COLO829 (cell line): ENCODE measurements around the gene TICAM2.
A peak's percentile ranks its signal among the peaks of the same experiment; 100 is the strongest.
"Not testable (repeated sequence)": the region's sequence is repeated elsewhere in the genome, so short reads cannot be mapped to it uniquely, and the experiment has no call there.

Source experiments
- DNase-seq: peaks from one replicate; pipeline ENCODE4 v3.0.0; 2012; ENCODE audit warnings: low spot score

The TICAM2 gene, protein sequence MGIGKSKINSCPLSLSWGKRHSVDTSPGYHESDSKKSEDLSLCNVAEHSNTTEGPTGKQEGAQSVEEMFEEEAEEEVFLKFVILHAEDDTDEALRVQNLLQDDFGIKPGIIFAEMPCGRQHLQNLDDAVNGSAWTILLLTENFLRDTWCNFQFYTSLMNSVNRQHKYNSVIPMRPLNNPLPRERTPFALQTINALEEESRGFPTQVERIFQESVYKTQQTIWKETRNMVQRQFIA

DNA sequence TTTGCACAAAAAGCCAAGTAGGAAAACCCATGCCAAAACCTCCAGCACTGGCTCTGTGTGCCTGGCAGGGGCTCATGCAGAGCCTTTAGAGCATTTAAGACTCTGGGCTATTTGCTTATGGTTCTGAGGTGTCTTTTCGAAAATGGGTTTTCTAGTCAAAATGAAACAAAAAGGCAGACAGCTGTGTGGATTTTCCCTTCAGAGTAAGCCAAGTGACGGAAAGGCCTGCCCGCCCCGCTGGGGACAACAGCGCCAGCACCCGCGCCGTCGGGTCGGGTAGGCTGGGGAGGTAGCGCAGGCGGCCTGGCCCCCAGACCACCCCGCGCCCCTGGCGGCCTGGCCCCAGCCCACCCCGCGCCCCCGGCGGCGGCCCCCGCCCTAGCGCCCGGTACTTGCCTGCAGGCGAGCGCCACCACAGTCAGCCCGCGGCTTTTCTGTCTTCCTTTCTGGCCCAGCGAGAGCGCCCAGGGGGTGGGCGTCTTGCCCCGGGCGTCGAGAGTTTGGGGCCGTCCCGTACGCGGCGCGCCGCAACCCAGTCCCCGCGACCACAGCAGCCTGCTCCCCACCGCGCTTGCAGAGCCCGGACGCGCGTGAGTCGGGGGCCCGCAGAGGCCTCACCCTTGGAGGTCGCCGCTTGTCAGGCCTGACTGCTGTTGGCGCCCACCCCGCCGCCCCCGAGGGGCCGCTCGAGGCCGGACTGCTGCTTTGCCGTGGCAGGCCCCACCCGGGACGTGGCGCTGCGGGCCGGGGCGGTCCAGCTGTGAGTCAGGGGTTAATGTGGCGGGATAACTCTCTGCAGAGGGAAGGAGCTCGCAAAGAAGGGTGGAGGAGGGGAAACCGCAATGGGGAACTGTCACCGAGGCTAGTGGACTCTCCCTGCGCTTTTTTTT is at the start of gene TICAM2:
TSS of gene TICAM2 (minus strand) at position 779 of the 890 bp plus-strand sequence. CDS start 21,223 bp downstream, outside the sequence.
- no peak for DNase-seq

DNA sequence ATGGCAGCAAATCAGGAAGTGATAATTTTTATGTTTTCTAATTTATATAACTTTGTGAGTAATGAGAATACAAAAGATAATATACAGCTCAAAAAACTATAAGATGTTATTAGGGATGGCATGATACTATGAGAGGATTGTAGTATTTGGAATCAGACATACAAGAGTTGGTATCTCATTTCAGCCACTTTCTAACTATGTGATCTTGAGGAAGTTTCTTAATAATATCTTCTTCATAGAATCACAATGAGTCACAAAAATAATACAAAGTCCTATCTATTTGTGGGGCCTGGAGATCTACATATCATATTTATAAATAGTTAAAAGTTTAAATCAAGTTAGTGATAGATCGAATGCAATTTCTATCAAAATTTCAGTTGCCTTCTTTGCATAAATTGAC is 47.3 kb upstream of the TICAM2 start:
- no peak for DNase-seq

DNA sequence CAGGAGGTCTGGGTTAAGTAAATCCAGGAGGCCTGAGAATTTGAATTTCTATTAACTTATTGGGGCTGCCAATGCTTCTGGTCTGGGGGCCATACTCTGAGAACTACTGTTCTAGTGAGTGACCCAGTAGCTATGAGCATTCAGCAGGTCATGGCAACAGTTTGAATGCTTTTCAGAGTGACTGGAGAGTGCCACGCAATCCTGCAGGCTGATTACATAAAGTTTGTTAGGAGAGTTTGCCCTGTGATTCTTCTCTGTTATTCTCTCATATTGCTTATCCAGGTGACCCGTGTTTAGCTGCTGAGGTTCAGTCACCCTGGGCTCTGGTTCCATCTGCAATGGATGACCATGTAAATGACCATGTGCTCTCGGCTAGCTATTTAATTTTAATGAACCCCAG is 45.8 kb upstream of the TICAM2 start:
- DNase-seq, result no peak

DNA sequence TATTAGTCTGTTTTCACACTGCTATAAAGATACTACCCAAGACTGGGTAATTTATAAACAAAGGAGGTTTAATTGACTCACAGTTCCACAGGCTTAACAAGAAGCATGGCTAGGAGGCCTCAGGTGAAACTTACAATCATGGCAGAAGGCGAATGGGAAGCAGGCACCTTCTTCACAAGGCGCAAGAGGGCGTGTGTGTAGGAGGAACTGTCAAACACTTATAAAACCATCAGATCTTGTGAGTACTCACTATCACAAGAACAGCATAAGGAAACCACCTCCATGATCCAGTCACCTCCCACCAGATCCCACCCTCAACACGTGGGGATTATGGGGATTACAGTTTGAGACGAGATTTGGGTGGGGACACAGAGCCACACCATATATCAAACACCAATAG is 43.1 kb upstream of the TICAM2 start:
- not testable (repeated sequence) for DNase-seq

DNA sequence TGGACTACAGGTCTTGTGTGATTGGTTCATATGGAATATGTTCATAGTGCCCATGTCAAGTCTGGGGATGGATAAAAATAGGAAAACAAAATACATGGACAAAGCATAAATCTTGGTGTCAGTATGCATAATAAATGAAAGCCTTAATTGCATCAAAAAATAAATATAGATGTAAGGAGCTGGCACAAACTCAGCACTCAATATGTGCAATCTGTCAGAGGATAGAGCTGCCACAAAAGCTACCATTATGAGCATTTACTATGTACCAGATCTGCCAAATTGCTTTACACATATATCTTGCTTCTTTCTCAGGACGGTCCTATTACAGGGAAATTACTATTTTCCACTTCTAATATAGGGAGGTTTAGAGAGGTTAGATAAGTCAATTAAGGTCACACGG is 41.8 kb upstream of the TICAM2 start:
- DNase-seq, result no peak

DNA sequence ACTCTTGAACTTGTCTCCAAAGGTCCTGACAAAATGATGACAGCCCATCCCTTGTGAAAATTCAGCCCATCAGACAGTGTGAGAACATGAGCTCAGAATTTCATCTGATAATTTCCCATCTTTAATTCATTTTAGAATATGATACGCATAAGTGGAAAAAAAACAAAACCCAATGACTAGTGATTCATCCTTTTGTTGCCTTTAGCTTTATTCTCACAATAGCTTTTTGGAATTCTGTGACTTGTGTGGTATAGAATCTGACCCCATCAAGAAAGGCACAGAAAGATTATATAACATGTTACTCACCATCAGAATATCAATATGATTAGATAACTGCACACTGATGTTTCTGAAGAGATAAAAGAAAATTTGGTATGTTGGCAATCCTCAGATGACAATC is 39.7 kb upstream of the TICAM2 start:
- DNase-seq, result no peak

DNA sequence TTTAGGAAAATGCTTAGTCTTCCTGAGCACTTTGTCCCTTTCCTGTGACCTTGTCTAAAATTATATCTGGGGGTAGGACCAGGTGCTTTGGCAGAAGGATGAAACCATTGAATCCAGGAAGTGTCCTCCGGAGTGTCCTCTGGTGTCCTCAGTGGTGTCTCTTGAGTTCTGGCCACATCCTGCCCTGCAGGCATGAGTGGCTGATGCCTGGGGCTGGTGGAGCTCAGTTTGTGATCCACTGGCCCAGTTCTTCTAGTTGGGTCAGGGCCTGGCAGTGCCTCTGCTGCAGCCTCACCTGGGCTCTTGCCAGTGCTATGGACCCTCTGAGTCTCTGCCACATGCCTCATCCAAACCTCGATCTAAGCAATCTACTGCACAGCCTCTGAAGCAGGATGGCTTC is 38.0 kb upstream of the TICAM2 start:
- no peak for DNase-seq

DNA sequence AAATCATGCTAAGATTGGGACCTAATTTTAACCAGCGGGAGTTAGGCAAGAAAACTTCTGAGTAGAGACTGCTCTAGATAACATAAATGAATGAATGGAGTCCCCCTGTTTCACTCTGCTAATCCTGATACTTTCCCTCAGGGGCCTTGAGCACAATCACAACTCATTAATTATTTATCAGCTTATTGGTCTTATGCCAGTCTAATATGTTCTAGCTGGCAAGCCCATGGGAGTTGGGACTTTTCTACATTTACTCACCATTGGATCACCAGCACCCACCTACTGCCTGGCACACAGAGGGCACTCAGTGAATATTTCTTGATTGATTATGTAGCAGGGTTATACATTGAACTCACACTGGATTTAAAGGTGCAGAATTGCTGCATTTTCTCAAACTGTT is 37.1 kb upstream of the TICAM2 start:
- DNase-seq, result no peak

DNA sequence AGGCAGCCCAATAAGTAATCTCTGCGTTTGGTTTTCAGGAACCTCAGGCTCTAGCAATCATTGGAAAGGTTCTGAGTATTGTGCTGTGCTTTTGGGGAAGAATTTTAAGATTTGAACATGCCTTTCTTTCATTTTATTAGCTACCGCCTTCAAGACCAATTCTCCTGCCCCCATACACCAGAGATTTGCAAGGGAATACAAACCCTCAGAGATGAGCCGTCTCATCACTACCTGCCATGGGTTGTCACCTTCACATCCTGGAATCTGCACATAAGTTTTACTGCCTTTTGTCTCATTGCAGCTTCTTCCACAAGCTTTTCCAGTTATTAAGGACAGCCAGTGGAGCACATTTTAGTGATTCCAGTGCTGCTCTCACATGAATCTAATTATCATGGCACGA is 35.2 kb upstream of the TICAM2 start:
- DNase-seq, result no peak

DNA sequence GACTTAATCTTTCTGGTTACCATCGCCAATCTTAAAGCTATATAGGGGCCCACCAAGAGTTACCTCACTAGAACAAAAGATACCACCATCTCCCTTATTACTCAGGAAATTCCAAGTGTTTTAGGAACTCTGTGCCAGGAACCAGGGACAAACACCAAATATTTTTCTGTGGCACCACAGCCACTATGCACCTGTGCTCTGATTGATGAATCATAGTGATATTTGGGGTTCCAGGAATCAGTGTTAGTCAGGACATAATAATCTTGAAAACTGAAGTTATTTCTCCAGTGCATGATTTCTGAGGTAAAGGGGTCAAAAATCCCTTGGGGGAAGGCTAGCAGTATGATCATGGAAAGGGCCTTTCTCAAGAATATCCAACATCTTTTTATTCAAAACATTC is 33.7 kb upstream of the TICAM2 start:
- DNase-seq, result no peak

DNA sequence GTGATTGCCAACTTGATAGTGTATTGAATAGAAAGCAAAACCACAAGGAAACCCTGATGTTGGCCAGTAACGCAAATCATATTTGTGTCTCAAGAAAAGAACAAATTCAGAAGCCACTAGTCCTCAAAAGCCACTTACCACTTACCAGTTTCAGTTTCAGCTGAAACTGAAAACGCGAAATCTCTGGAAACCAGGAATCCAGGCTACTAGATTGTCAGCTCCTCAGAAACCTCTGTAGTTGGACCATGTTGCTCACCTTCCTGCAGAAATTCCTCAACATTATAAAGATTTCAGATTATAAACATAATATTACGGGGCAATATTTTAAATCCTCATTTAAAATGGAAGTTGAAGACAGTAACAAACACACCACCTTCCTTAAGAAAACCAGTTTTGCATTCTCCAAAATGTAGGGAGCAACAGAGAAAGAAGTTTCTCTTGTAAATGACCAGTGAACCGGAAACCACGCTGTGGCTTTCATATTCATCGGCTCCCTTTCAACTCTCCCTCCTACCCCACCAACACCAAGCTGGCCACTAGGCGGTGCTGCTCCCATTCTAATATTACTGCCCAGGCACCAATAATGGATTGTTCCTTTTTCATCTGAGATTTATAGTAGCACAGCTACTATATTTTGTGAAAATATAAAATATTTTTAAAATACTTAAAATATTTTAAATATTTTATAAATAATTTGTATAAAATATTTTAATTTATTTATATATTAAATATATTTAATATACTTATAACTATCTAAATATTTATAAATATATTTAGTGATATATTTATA is 32.3 kb upstream of the TICAM2 start:
- peak; percentile 85 for DNase-seq

DNA sequence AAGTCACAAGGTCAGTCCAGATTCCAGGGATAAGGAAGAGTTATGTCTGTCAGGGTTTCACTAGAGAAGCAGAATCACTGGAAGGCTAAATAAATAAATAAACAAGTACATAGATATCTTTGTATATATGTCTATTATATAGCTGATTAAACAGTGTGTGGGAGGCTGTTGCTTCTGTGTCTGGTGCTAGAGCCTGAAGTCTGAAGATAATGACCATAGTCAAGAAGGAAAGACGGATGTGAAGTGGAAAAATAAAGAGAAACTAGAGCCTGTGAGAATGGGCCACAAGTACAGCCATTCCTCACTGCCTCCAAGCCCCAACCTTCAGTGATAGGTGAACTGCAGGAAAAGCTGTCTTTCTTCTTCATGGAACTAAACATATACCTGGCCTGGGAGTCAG is 27.6 kb upstream of the TICAM2 start:
- no peak for DNase-seq

DNA sequence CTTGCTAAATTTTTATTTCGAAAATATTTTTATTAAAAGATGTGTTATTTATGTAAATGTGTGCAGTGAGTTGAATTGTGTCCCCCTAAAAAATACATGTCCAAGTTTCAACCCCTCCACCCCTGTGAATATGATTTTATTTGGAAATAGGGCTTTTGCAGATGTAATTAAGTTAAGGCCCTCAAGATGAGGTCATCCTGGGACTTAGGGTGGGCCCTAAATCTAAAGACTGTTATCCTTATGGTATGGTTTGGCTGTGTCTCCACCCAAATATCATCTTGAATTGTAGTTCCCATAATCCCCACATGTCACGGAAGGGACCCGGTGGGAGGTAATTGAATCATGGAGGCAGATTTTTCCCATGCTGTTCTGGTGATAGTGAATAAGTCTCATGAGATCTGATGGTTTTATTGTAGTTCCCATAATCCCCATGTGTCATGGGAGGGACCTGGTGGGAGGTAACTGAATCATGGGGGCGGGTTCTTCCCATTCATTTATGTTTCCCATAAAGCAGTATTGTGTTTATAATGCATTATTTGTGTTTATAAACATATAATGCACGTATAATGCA is 25.1 kb upstream of the TICAM2 start:
- DNase-seq, result no peak

DNA sequence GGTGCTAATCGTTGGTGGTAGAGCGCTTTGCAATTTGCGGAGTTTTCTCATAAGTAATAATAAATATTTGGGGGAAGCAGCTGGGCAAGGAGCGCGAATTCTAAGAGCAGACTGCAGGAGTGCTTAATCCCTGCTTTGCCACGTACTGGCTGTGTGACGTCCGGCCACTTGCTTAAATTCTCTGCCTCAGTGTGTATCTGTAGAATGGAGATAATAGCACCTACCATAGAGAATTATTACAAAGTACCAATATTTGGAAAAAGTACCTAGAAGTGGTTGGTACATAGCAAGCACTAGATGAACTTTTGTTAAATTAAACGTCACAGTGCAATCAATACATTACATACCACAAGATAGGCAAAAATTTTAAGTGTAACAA is 24.2 kb upstream of the TICAM2 start:
- DNase-seq, result peak; percentile 26

DNA sequence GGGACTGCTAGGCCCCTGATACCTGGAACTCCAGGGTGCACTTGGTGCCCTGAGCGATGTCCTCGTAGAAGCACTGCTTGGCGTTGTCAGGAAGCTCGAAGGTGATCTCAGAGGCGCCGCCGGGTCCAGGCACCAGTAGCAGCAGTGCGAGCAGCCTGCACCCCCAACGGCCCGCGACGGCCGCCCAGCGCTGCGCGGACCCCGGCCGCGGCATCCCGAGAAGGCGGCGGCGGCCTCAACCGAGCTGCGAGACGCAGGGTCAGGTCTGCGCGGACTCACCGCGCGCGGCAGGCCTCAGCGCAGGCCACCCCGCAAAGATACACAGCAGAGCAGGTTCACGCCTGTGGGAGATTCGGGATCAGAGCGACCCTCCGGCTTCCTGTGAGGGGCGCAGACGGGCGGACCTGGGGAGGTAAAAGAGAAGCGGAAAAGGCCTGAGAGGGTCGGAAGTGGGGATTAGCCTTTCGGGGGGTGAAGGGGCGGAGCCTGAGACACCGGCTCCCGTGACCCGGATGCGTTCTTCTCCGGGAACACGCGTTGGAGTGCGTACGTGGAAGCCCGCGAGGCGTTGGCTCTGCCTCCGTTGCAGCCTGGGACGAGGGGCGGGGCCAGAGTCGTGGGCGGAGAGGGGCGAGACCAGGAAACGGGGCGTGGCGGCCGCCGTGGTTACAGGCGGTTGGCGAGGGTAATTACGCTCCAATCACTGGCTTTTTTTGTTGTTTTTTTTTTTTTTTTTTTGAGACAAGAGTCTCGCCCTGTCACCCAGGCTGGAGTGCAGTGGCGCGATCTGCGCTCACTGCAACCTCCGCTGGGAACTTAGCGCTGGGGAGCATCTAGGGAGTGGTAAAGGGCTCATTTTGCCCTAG is 23.5 kb upstream of the TICAM2 start, which contains the start of gene TMED7:
TSS of gene TMED7 (minus strand) at position 458 of the 866 bp plus-strand sequence. CDS start at position 214, 244 bp downstream.
- peak; percentile 91 for DNase-seq

DNA sequence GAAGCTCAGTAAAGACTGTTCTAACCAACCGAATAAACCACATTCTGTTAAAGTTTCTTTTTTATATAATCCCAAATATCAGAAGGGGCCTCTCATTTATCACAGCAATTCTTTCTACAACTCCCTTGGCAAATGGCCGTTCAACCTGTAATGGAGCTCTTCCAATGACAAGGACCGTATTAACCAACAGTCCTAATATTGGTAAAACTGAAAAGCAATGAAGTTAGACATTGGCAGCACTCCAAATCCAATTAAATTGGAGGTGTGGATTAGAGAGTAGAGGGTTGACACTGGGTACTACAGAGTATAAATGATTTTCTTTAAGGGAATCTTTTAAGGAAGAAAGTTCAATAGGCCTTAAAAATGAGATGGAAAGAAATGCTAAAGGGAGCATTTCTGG is 22.7 kb upstream of the TICAM2 start:
- DNase-seq, result no peak

DNA sequence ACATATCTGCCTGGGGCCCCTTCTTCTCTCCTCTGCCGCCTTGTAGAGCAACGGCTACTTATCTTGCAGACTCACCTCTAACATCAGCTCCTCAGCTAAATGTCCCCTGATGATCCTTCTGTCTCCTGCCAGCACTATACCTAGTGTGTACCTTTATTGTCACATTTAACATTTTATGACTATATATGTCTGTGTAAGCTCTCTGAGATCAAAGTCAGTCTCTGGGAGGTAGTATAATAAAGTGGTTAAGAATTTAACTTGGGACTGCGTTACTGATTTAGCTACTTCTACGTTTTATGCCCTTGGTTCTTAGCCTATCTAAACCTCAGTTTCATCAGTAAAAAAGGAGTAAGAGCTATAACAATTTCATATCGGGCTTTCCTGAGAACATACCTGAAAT is 21.4 kb upstream of the TICAM2 start:
- no peak for DNase-seq

DNA sequence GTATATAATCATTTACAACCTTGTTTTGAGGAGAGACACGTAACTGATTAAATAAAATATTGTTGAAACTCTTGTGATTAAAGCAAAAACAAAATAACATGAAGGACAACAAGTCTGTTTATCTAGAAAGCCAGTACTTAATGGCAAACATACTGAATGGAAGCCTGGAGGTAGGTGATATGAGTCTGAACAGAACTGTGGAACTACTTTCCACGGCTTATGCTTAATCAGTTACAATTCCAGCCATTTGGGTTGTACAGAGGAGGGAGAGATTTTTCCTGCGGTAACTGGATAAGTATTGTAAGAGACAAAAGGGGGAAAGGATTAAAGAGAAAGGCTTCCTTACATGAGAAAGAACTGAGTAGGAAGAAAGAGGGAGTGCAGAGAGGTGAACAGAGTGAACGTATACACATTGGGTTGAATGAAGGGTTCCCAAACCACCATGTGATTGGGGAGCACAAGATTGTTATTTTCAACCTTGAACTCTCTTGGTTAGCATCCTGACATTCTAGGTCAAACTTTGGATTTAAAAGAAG is 19.2 kb upstream of the TICAM2 start:
- DNase-seq, result no peak

DNA sequence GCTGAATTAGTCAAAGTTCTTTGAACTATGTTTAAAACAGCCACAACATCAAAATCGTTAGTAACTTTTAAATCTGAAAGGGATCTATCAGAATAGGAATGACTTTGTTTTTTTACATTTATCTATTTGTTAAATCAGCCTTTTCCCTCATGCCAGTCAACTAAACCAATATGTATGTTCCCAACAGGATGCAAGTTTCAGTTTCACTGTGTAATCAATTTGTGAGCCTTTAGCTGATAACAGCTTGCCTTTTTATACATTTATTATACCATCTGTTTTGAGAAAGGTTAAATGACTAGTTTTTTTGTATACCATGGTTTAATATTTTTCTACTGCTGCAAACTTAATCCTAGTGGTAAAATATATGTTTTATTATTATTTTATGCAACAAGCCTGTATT is 14.6 kb upstream of the TICAM2 start:
- no peak for DNase-seq

DNA sequence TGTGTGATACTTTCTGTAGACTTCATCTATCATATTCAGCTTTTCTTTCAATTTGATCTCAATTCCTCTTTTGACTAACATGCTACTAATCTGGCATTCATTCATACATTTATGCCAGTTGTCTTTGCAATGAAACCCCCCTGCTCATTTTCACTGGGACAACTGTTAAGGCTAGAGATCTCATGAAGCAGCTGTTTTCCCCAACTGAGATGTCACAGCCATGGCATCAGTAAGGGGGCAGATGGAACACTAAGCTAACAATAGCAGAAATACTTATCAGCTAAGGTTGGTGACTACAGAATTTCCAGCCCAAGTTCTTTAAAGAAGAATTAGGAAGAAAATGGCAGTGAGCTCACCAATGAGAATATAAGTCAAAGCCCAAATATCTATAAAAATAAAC is 14.2 kb upstream of the TICAM2 start:
- no peak for DNase-seq

DNA sequence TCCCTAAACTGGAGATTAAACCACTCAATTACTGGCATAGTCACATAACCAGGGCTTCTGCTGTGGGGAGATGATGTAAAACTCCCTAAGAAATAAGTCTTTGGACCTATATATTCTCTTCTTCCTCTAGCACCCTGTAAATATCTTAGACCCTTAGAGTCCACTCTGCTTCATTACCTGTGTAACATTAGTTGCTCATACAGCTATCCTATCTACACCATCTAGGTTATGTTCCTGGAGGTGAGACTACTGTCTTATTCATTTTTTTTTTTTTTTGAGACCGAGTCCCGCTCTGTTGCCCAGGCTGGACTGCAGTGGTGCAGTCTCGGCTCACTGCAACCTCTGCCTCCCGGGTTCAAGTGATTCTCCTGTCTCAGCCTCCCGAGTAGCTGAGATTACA is 9.6 kb upstream of the TICAM2 start:
- no peak for DNase-seq
